ENCODE data around the gene CTNNBIP1.

The CTNNBIP1 gene

GRCh38 chr1:9883585-9884449, 26.3 kb downstream of the CTNNBIP1 start:
- DNase-seq (ENCODE audit: low read depth): no peak
- no peak for TF ChIP-seq POLR2A (IDR thresholded peaks at IDR 0.05; ENCODE audit: extremely low read depth, insufficient read length)
- no peak for TF ChIP-seq CTCF (IDR thresholded peaks at IDR 0.05; ENCODE audit: low read depth, low read length)
- no peak for TF ChIP-seq MAX (IDR thresholded peaks at IDR 0.05; ENCODE audit: low read depth, low read length)
- no peak for TF ChIP-seq MYC (IDR thresholded peaks at IDR 0.05; ENCODE audit: low read depth, low read length)
- H3K4me3 ChIP-seq (ENCODE audit: low read depth, low read length): no peak overlapping the region

GRCh38 chr1:9882945-9883303, 27.1 kb downstream of the CTNNBIP1 start:
- DNase-seq (ENCODE audit: low read depth): no peak
- H3K4me3 ChIP-seq (ENCODE audit: low read depth, low read length): no peak overlapping the region
- TF ChIP-seq POLR2A (IDR thresholded peaks at IDR 0.05; ENCODE audit: extremely low read depth, insufficient read length) (no peak), CTCF (IDR thresholded peaks at IDR 0.05; ENCODE audit: low read depth, low read length) (no peak), MAX (IDR thresholded peaks at IDR 0.05; ENCODE audit: low read depth, low read length) (no peak), MYC (IDR thresholded peaks at IDR 0.05; ENCODE audit: low read depth, low read length) (no peak)

- H3K4me3 ChIP-seq (ENCODE audit: low read depth, low read length): no peak overlapping the region
- TF ChIP-seq POLR2A (IDR thresholded peaks at IDR 0.05; ENCODE audit: extremely low read depth, insufficient read length) (no peak), MAX (IDR thresholded peaks at IDR 0.05; ENCODE audit: low read depth, low read length) (no peak), CTCF (IDR thresholded peaks at IDR 0.05; ENCODE audit: low read depth, low read length) (no peak), MYC (IDR thresholded peaks at IDR 0.05; ENCODE audit: low read depth, low read length) (no peak)
- no peak for DNase-seq (ENCODE audit: low read depth)
Measured at GRCh38 chr1:9882296-9882944, 27.6 kb downstream of the CTNNBIP1 start.

- peak; percentile 34 for DNase-seq (ENCODE audit: low read depth)
- no peak overlapping the region for H3K4me3 ChIP-seq (ENCODE audit: low read depth, low read length)
Measured at GRCh38 chr1:9881838-9882249, 28.2 kb downstream of the CTNNBIP1 start.

GRCh38 chr1:9878404-9878803, 31.7 kb downstream of the CTNNBIP1 start:
- DNase-seq (ENCODE audit: low read depth): no peak
- H3K4me3 ChIP-seq (ENCODE audit: low read depth, low read length): no peak overlapping the region
- TF ChIP-seq POLR2A (IDR thresholded peaks at IDR 0.05; ENCODE audit: extremely low read depth, insufficient read length) (no peak), MYC (IDR thresholded peaks at IDR 0.05; ENCODE audit: low read depth, low read length) (no peak), CTCF (IDR thresholded peaks at IDR 0.05; ENCODE audit: low read depth, low read length) (no peak), MAX (IDR thresholded peaks at IDR 0.05; ENCODE audit: low read depth, low read length) (no peak)

More at GRCh38 chr1:9881838-9882249, 28.2 kb downstream of the CTNNBIP1 start:
- TF ChIP-seq CTCF (IDR thresholded peaks at IDR 0.05; ENCODE audit: low read depth, low read length) (no peak), POLR2A (IDR thresholded peaks at IDR 0.05; ENCODE audit: extremely low read depth, insufficient read length) (no peak), MYC (IDR thresholded peaks at IDR 0.05; ENCODE audit: low read depth, low read length) (no peak), MAX (IDR thresholded peaks at IDR 0.05; ENCODE audit: low read depth, low read length) (no peak)

Data from NB4 (cell line).